ENCODE measurements around the gene THAP9.

The THAP9 gene

GRCh38 chr4:82957045-82957444 is 56.5 kb downstream of the THAP9 start:
- Histone ChIP-seq H3K9ac (ENCODE audit: low read depth, low read length) (no peak overlapping the region), H3K4me1 (ENCODE audit: insufficient read depth, low read length) (no peaks in the 10 kb centered on the region), H3K9me3 (ENCODE audit: control insufficient read depth, insufficient read depth, low read length) (no peaks in the 10 kb centered on the region), H3K36me3 (ENCODE audit: insufficient read depth, low read length) (no peaks in the 10 kb centered on the region; the same call in 1 of the 2 replicates)

- no peaks in the 10 kb centered on the region for H3K36me3 ChIP-seq (ENCODE audit: insufficient read depth, low read length)
- H3K9ac ChIP-seq (ENCODE audit: low read depth, low read length): no peak overlapping the region
- H3K9me3 ChIP-seq (ENCODE audit: control insufficient read depth, insufficient read depth, low read length): no peaks in the 10 kb centered on the region
- H3K4me1 ChIP-seq (ENCODE audit: insufficient read depth, low read length): no peaks in the 10 kb centered on the region
Observed at GRCh38 chr4:82965763-82966162, 65.2 kb downstream of the THAP9 start.

GRCh38 chr4:82968972-82969371 is 68.4 kb downstream of the THAP9 start:
- no peaks in the 10 kb centered on the region for H3K4me1 ChIP-seq (ENCODE audit: insufficient read depth, low read length)
- H3K9ac ChIP-seq (ENCODE audit: low read depth, low read length): no peak overlapping the region
- no peaks in the 10 kb centered on the region for H3K9me3 ChIP-seq (ENCODE audit: control insufficient read depth, insufficient read depth, low read length)
- H3K36me3 ChIP-seq (ENCODE audit: insufficient read depth, low read length): no peaks in the 10 kb centered on the region

- Histone ChIP-seq H3K9ac (ENCODE audit: low read depth, low read length) (no peak overlapping the region), H3K36me3 (ENCODE audit: insufficient read depth, low read length) (no peaks in the 10 kb centered on the region)
Observed at GRCh38 chr4:82969414-82969813, 68.9 kb downstream of the THAP9 start.

More at GRCh38 chr4:82969414-82969813, 68.9 kb downstream of the THAP9 start:
- no peaks in the 10 kb centered on the region for H3K4me1 ChIP-seq (ENCODE audit: insufficient read depth, low read length)
- no peaks in the 10 kb centered on the region for H3K9me3 ChIP-seq (ENCODE audit: control insufficient read depth, insufficient read depth, low read length)
